Skeletal muscle cell (primary cell): Measurements from ENCODE around the gene ATP1A2.

Experiments
- DNase-seq: peaks from one replicate; pipeline ENCODE4 v3.0.0-alpha.2; 2010; ENCODE audit warnings: low read depth
- H3K4me3 ChIP-seq: 2 replicates; pipeline ENCODE4 v1.5.1; 2011; ENCODE audit warnings: low read depth, mild to moderate bottlenecking, control low read depth, low read length, moderate library complexity

ATP1A2 gene

DNA sequence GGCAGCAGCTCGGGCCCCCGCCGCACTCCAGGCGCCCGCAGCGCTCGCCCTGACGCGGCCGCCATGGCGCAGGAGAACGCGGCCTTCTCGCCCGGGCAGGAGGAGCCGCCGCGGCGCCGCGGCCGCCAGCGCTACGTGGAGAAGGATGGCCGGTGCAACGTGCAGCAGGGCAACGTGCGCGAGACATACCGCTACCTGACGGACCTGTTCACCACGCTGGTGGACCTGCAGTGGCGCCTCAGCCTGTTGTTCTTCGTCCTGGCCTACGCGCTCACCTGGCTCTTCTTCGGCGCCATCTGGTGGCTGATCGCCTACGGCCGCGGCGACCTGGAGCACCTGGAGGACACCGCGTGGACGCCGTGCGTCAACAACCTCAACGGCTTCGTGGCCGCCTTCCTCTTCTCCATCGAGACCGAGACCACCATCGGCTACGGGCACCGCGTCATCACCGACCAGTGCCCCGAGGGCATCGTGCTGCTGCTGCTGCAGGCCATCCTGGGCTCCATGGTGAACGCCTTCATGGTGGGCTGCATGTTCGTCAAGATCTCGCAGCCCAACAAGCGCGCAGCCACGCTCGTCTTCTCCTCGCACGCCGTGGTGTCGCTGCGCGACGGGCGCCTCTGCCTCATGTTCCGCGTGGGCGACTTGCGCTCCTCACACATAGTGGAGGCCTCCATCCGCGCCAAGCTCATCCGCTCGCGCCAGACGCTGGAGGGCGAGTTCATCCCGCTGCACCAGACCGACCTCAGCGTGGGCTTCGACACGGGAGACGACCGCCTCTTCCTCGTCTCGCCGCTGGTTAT lies 31.4 kb upstream of the ATP1A2 start:
- H3K4me3 ChIP-seq, result peak overlapping the region; percentile 31
- DNase-seq, result no peak

DNA sequence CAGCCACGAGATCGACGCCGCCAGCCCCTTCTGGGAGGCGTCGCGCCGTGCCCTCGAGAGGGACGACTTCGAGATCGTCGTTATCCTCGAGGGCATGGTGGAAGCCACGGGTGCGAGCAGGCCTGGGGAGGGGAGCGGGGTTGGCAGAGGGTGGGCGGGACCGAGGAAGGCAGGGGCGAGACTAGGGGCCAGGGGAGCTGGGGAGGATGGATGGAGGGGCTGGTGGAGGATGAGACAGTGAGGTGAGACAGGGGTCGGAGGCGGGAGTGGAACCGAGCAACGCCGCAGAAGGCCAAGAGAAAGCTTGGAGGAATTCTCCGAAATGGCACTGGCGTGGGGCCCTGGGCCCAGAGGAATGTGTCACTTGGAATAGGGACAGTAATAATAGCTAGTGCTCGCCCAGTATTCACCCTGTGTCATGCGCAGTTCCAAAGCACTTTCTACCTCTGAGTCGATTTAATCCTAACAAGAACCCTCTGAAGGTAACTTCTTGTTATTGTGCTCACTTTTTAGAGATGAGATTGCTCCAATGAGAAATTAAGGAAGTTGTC lies 30.7 kb upstream of the ATP1A2 start:
- DNase-seq, result no peak
- H3K4me3 ChIP-seq, result no peak overlapping the region

DNA sequence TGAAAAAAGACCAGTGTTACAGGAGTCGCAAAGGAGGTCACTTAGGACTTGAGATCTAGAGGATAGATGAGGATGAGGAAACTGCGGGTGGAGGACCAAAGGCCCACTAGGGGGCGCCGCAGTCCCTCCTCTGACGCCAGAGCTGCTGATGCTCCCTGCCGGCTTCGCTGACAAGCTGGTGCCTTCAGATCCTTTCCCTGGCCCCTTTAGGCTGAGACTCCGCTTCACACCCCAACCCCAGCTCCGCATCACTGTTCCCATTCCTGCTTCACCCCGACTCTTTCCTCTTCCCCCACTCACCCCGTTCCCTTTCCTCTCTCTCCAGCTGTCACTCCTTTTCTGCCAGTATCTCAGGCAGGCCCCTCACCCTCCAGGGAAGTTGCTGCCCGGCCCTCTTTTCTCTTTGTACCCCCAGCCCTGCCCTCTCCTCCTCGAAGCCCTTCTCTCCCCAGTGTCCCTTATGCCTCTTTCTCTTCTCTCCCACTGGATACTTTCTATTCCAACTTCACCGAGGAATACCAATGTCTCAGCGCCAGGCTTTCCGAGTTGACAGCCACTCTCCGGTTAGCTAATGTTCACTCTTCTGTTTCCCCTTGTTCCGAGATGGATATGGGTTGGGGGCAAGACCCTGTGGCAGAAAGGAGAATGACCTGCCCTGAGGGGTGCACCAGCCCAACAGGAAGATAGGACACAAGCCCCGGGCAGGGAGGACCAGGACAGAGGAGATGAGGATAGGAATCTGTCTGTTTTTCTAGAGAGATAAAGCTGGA lies 29.7 kb upstream of the ATP1A2 start:
- DNase-seq, result no peak
- H3K4me3 ChIP-seq, result no peak overlapping the region

DNA sequence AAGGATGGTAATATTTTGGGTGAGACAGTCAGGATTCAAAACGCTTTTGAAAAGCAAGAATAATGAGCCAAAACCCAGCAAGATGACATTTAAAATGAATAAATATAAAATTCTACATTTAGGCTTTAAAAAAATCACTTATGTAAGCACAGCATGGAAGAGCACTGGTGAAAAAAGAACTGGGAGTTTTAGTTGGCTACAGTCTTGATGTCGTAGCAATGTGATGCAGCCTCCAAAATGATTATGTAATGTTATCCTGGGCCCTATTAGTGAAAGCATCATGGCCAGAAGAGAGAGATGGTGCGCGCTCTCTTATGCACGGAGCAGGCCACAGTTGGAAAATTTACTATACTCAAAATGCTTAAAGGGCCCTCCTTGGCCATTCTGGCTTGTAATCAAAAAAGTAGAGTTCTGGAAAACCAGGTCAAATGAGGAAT lies 29.1 kb upstream of the ATP1A2 start:
- no peak overlapping the region for H3K4me3 ChIP-seq
- DNase-seq, result no peak

DNA sequence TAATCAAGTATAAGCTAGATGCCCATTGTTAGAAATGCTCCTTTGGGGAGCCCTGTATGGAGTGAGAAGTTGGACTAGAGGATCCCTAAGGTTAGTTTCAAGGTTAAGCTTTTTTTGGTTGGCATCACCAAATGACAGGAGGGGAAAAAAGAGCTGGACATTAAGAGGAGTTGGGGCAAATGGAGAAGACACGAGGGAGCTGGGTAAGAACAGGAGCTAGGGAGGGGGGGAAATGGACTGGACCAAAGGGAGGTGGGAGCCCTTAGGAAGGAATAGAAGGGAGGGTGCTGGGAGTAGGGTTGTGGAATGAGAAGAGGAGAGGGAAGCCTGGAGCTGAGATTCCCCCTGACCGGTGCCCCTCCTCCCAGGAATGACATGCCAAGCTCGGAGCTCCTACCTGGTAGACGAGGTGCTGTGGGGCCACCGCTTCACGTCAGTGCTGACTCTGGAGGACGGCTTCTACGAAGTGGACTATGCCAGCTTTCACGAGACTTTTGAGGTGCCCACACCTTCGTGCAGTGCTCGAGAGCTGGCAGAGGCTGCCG lies 28.4 kb upstream of the ATP1A2 start:
- no peak overlapping the region for H3K4me3 ChIP-seq
- no peak for DNase-seq

DNA sequence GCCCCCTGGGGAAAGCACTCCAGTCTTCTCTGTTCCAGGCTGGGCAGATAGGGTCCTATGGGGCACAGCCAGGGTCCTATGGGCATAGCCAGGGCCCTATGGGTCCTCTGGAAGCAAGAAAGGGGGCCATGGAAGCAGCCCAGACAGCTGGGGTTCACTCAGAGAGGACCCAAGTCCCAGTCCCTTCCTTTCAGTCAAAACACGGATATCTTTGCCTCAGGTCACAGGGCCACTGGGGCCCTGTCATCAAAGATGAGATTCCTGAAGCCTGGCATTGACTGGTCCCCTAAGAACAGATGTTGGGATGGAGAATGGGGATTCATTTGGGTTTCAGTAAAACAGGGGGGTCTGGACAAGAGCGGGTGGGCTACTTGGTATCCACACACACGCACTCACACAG lies 25.7 kb upstream of the ATP1A2 start:
- no peak overlapping the region for H3K4me3 ChIP-seq
- no peak for DNase-seq

DNA sequence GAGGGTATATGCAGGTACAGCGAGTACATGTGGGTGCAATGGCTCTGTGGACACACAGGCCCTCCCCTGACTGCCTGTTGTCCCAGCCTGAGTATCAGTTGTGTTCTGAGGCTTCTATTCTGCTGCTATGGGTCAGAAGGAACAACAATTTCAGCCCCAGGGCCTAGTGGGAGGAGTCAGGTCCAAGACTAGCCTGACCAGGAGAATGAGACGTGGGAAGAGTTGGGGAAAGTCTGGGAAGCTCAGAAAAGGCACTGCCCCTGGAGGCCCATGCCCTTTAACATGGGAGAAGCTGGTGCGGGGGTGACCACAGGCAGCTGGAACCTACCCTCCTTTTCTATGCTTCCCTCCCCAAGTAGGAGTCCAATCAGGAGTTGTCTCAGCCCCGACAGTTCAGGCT lies 24.8 kb upstream of the ATP1A2 start:
- no peak overlapping the region for H3K4me3 ChIP-seq

DNA sequence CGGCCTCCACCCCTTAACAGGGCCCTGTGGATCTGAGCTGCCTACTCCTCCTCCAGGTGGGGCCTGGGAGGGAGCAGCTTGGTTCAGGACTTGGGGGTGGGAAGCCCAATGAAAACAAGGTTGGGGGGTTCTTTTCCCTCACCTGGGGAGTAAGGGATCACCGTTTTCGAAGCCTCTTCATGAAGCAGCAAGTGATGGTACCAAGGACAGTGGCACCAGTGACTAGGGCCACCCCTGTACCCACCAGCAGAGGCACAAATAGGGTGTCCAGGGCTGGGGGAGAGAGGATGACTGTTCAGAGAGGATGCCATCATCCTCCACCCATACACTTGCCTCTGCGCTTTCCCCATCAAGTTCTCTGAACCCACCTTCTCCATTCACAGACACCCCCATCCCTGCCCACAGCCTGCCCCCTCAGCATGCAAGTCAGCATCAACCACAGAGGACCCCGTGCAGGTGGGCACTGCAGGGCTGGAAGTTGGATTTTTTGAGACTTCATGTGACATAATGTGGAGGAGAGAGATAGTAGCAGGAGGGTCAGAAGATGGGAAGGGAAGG lies 23.8 kb upstream of the ATP1A2 start:
- H3K4me3 ChIP-seq, result no peak overlapping the region
- no peak for DNase-seq

More for the DNA sequence above, 24.8 kb upstream of the ATP1A2 start:
- DNase-seq, result no peak

DNA sequence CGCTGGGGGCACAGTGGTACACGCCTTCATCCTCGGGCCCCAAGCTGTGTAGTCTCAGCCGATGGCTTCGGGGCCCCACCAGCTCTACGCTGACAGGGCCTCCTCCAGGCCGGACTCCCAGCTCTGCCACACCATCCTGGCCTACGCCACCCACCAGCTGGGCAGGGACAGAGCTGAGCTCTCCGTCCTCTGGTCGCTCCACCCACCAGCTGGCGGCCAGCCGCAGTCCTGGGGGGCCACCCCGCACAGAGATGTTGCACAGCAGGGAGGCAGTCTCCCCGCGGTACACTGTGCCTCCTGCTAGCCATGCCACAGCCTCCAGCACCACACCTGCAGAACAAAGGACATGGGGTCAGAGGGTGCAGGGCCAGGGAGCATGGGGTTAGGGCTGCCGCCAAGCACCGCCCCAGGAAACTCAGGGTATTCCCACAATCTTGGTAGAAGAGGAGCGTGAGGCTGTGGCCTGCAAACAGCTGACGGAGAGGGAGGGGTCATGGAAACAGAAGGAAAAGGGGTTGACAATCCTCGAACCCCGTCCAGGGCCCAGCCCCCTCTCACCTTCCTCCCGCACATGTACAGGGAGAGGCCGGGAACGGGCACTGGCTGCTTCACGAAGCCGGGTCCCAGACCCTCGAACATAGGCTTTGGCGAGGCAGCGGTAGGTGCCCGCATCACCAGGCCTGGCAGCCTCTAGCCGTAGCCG lies 23.0 kb upstream of the ATP1A2 start:
- H3K4me3 ChIP-seq, result no peak overlapping the region
- DNase-seq, result no peak

DNA sequence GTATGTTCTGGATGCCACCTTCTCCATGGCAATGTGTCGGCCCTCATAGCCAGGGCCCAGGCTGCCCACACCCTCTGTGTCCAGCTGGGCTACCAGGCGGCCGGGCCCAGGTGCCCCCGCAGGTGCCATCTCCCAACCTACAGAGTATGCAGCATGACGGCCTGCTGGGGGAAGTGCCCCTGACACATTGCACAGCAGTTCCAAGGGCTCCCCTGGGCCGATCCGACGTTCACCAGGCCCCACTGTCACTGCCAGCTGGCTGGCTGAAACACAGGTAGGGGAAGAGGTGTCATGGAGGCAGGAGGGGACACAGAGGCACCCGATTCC lies 22.5 kb upstream of the ATP1A2 start:
- DNase-seq, result no peak
- no peak overlapping the region for H3K4me3 ChIP-seq

DNA sequence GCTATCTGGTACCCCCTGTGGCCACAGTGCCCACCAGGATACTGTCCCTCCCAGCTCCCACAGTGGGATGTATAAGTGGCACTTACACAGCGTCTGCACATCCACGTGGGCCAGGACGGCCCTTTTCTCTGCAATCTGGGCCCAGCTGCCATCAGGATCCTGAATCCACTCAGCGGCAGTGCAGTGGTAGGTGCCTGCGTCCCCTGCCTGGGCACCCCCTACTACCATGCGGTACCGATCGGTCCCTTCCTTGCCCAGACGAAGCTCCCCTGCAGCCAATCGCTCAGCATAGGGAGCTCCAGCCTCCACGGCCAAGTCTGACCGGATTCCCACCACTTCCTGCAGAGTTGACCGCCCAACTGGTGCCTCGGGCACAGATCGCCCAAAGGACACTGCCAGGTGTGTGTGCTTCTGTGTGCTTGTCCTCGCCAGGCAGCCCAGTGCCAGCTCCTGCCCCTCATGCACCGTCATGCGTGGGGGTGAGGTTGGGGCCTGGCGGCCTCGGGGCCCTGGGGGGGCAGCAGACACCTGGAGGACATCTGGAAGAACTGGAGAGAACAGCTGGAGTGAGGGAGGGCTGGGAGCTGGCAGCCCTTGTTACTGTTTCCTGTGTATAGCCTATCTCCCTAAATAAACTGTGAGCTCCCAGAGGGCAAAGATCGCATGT lies 21.8 kb upstream of the ATP1A2 start:
- H3K4me3 ChIP-seq, result no peak overlapping the region
- no peak for DNase-seq

DNA sequence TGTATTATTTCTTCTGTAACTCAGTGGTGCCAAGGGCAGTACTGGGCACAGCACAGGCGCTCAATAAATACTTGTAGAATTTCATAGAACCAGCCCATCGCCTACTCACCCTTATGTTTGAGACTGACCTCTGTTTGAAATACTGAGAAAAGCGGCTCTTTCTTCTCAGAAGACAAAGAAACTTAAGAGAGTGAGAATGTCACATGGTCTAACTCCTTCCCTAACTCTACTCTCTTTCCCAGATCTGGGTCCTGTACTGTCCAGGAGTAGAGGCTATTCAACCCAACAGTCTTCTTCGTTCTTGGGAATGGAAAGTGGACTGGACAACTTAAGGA lies 21.3 kb upstream of the ATP1A2 start:
- H3K4me3 ChIP-seq, result no peak overlapping the region
- DNase-seq, result no peak

DNA sequence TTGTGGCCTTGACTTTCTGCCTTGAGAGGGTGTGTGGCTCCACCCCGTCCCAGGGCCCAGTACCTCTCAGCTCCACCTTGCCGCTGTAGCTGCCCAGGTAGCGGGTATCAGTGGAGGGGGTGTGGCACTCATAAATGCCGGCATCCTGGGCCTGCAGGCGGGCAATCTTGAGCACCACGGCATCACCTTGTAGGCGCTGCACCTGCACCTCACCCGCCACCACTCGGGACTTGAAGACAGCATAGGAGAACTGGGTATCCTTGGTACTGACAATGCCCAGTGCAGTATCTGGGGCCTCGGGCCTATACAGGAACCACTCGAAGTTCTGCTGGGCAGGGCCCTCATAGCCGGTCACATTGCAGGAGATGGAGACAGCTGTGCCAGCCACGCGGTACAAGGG lies 20.8 kb upstream of the ATP1A2 start:
- DNase-seq, result no peak
- H3K4me3 ChIP-seq, result no peak overlapping the region

DNA sequence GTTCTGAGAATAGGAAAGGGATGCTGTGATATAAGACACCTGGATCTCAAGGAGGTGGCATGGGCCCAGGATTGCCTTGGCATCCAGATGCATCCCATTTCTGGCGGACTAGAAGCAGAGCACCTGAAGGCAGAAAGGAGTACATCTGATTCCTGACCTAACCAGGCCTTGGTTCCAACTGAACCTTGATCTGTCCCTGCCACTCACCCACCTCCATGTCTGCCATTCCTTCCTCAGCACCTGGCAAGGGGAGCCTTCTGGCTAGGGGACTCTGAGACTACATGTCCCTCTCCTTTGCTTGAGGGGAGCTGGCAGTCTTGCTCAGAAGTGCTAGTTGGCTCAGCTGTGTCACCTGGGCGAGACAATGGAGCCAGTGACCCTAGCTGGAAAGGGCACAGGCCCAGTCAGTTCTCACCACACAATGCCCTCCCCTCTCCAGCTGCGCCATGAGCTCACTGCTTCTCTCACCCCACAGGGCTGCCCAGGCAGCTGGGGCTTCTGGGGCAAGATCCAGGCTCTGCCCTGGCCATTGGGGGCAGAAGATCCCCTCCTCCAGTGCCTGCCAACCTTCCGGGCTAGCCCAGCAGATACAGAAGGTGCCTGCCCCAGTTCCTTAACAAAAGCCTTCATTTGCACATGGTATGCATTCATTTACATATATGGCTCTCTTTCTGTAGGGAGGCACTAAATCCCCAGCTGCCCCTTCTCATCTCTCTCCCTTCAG lies 20.0 kb upstream of the ATP1A2 start:
- no peak for DNase-seq
- no peak overlapping the region for H3K4me3 ChIP-seq

DNA sequence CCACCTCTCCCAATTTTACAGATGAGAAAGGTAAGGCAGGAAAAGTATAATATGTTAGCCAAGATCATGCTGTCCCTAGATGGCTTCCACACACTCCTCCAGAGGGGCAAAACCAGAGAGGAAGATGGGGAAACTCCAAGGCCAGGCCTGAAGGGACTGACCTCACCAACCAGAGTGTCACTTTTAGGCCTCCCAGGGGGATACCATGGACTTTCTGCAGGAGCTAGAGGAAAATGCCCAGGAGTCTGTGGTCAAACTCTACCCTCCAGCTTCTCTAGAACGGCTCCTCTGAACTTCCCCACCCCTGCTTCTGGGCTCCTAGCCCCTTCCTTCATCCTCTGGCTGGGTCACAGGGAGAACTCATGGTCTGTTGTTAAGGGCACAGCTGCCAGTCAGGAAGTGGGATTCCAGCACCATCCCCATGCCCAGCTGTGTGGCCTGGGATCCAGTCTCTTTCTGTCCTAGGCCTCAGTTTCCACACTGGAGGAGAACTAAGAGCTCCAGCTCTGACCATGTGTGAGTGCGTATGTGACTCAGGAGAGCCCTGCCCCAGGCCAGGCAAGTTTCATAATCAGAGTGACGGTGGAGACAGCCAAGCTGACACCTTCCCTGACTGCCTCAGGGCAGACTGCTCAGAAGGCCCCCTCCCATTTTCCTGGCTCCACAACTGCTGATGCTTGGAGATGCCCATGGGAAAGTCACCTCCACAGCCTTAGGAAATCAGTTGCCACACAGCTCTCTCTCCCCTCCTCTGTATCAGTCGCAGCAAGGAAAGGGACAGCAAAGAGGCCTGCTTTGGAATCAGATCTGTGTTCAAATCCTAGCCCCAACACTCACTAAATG lies 19.1 kb upstream of the ATP1A2 start:
- H3K4me3 ChIP-seq, result no peak overlapping the region
- DNase-seq, result peak; percentile 19

DNA sequence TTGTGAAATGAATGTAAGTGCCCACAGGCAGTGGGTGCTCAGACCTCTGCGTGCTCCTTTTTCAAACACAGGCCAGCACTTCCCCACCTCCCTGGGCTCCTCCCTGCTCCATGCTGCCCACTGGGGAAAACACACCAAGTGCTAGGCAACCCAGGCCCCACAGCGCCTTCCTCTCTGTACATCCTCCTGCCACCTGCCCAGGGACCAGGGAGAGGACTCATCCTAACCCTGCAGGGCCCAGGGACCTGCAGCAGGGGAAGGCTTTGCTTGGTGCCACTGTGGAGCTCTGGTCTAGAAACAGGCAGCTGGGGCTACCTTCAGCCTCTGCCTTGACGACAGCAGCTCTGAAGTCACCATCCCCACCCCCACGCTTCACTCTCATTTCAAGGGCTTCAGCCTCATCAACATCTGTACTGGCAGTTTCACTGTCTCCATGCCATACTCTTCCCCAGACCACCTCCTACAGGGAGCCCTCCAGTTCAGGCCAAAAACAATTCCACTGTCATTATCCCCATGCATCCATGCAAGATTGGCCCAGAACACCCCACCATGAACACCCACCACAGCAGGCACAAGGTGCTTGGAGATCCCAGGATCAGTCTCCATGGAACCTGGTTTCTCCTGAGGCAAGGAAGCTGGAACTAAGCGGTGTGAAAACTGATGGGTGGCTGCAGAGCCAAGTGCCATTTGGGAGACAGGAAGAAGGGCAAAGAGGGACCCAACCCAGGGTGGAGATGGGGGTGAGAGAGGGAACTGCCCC lies 18.2 kb upstream of the ATP1A2 start:
- H3K4me3 ChIP-seq, result peak overlapping the region; percentile 73
- no peak for DNase-seq
